Right lobe of liver (tissue), 6 donors: ENCODE measurements around the gene NFAT5. TPM values are rescaled to one million over a fixed set of nuclear protein-coding genes. Genes with fewer than 3 reads are reported as not detected.
"Not testable (repeated sequence)": the region's sequence is repeated elsewhere in the genome, so short reads cannot be mapped to it uniquely, and the experiment has no call there.

Experiments
- ATAC-seq, 4 donors: fragments of 200-7000 bp; cut with Tn5 transposase; one replicate each; pipeline ENCODE4 v1.9.1; 2020; ENCODE audit warnings: mild to moderate bottlenecking in 4 of 4, moderate library complexity in 4 of 4
- DNase-seq, 3 donors: peaks; one replicate each; pipeline ENCODE4 v3.0.0-alpha.2; 2020
- H3K27ac ChIP-seq, 3 donors: fragments of 200-600 bp; one replicate each; pipeline ENCODE4 v1.8.0; 2022
- H3K27me3 ChIP-seq, 2 donors: fragments of 200-600 bp; one replicate each; pipeline ENCODE4 v1.8.0; 2022
- H3K36me3 ChIP-seq, 4 donors: fragments of 200-600 bp; sonication (generic) in 1 of 4; one replicate each; pipeline versions ENCODE4 v1.5.1 to v1.8.0; 2017 to 2022; ENCODE audit warnings: control low read depth in 1 of 4
- H3K4me1 ChIP-seq, 4 donors: fragments of 200-600 bp; sonication (generic) in 1 of 4; one replicate each; pipeline versions ENCODE4 v1.5.1 to v1.8.0; 2017 to 2022; ENCODE audit warnings: control low read depth in 1 of 4
- H3K4me3 ChIP-seq, 3 donors: fragments of 200-600 bp; one replicate each; pipeline ENCODE4 v1.8.0; 2022
- H3K9me3 ChIP-seq, 4 donors: fragments of 200-600 bp; sonication (generic) in 1 of 4; one replicate each; pipeline versions ENCODE4 v1.5.1 to v1.8.0; 2017 to 2022; ENCODE audit warnings: control low read depth in 1 of 4
- CTCF ChIP-seq, 4 donors: fragments of 200-600 bp in 3 of 4; fragments of 450-650 bp in 1 of 4; IDR thresholded peaks; one replicate each; pipeline versions ENCODE4 v1.5.1 to v1.8.0; 2016 to 2022; ENCODE audit warnings: antibody characterized with exemption in 4 of 4, mild to moderate bottlenecking in 2 of 4
- POLR2A ChIP-seq: fragments of 450-650 bp; IDR thresholded peaks from one replicate; pipeline ENCODE4 v1.6.1; 2017; ENCODE audit warnings: antibody characterized with exemption, mild to moderate bottlenecking
- WGBS: methylation state at CpG from one replicate; pipeline ENCODE4 v1.1.6; 2018; ENCODE audit warnings: low coverage, low lambda C conversion rate; ENCODE audit not compliant: insufficient coverage; ENCODE audit errors: missing lambda C conversion rate; 5-methylcytosine and 5-hydroxymethylcytosine counted together
- intact Hi-C, 2 donors: fragments of 100-400 bp; cut with DNase I; formaldehyde crosslinking; loops; one replicate each; pipeline versions ENCODE4 v1.11.2 to v1.14.1; 2022
- total RNA-seq, 6 experiments: library from RNA; depleted of rRNA in 2 of 6; stranded (reverse); fragments of >200 nt in 2 of 6; fragmentation: NEBNext Ultra II Directional in 3 of 6; extraction: Animal tissue kit (Norgen Biotek cat#: 25700) in 3 of 6; gene quantifications; one replicate each; pipeline versions ENCODE4 v1.1.0 to v1.2.4, GENCODE V29; 2016 to 2023
- donor health status: DM: no; HTN: yes; CAD: no.
- donor health status: DM: no; HTN: no; CAD: no.
- donor health status: DM: no; HTN: no; CAD: no.
- donor health status: DM: no; HTN: yes; CAD: no.
- donor health status: DM: no; HTN: yes; CAD: no.

Gene NFAT5
- total RNA-seq, 6 experiments from 2014 or later: 10.3 to 19.6 (median 14.8) TPM

GRCh38 chr16:69566240-69566980, 644 bp downstream of the NFAT5 start:
- H3K36me3 ChIP-seq: peaks cover 0 to 2% (median 0%) of the 10 kb centered on the region in 4 donors
- H3K27me3 ChIP-seq: no peaks in the 10 kb centered on the region
- no peak for TF ChIP-seq CTCF (IDR thresholded peaks at IDR 0.05)
- no peak for TF ChIP-seq POLR2A
- DNase-seq: peak; percentile 58 to 68 (median 60)
- 0% methylated on average over 3 of the region's 75 CpGs for WGBS
- peak overlapping the region; percentile 89 to 91 (median 90) for H3K4me3 ChIP-seq
- peaks cover 0 to 26% (median 3%) of the 10 kb centered on the region in 4 donors for H3K4me1 ChIP-seq
- peak; percentile 42 to 61 (median 55) for ATAC-seq
- peak overlapping the region; percentile 94 to 96 (median 95) for H3K27ac ChIP-seq
- H3K9me3 ChIP-seq: no peaks in the 10 kb centered on the region
- intact Hi-C loops: no loop called here

DNA sequence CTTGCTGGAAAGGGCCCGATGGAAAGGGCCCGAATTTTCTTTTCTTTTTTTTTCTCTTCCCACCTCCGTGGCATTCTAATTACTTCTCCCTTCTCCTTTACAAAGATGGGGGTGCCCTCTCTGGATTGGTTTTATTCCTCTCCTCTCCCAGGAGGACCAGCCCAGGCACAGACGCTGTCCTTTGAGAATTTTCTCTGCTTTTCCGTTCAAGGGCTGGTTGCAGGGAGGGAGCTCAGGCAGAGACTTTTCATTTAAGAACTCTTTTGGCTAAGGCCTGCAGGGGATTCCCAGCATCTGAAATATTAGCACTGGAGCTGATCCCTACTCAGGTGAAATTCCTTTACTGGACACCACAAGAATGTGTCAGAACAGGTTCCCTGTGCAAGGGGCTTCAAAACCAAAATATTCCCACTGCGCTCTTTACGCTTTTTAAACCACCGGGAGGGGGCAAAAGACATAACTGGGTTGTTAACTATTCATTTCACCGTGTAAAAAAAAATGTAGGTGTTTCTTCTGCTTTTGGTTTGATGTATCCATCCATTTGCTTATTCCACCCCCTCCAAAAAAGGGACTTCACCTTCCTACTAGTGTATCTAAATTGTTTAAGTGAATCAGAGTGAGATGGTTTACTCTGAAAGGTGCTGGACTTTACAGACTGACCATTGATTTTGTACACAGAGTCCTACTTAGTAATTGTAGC, 1.4 kb downstream of the NFAT5 start:
- ATAC-seq (peak in 1 of 4 donors; percentile 6), DNase-seq (no peak)
- peaks cover 0 to 2% (median 0%) of the 10 kb centered on the region in 4 donors for H3K36me3 ChIP-seq
- no peaks in the 10 kb centered on the region for H3K27me3 ChIP-seq
- WGBS: under 1% methylated on average over 9 of the region's 9 CpGs
- H3K4me3 ChIP-seq: peak overlapping the region; percentile 89 to 91 (median 90)
- intact Hi-C loops: no loop called here
- H3K27ac ChIP-seq: peak overlapping the region; percentile 94 to 96 (median 95)
- peaks cover 0 to 24% (median 3%) of the 10 kb centered on the region in 4 donors for H3K4me1 ChIP-seq
- TF ChIP-seq POLR2A: no peak
- peak in 2 of 4 donors; percentile 8 for TF ChIP-seq CTCF (IDR thresholded peaks at IDR 0.05)
- H3K9me3 ChIP-seq: no peaks in the 10 kb centered on the region

DNA sequence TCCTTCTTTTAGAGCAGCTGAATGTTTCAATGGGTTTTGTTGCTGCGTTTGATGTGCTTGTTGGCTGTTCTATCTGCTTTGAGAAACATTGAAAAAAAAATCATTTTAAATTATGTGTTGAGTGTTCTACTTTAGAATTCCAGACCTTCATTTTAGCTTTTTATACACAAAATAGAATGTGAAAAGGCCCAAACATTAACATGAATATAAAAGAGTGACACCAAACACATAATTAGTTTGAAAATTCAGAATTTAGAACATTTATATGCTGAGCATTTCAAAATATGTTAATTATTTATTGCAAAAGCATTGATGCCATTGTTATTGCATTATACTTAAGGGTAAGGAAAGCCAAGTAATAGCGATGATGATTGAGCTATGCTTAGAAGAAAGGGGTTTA, 2.9 kb downstream of the NFAT5 start:
- Histone ChIP-seq H3K9me3 (no peaks in the 10 kb centered on the region), H3K4me1 (peaks cover 0 to 20% (median 3%) of the 10 kb centered on the region in 4 donors), H3K4me3 (no peak overlapping the region), H3K36me3 (peaks cover 0 to 2% (median 0%) of the 10 kb centered on the region in 4 donors), H3K27ac (no peak overlapping the region), H3K27me3 (no peaks in the 10 kb centered on the region)
- ATAC-seq (no peak), DNase-seq (no peak)
- TF ChIP-seq POLR2A (no peak), CTCF (IDR thresholded peaks at IDR 0.05) (no peak)
- 57% methylated on average over 2 of the region's 2 CpGs for WGBS
- intact Hi-C loops: no loop called here

DNA sequence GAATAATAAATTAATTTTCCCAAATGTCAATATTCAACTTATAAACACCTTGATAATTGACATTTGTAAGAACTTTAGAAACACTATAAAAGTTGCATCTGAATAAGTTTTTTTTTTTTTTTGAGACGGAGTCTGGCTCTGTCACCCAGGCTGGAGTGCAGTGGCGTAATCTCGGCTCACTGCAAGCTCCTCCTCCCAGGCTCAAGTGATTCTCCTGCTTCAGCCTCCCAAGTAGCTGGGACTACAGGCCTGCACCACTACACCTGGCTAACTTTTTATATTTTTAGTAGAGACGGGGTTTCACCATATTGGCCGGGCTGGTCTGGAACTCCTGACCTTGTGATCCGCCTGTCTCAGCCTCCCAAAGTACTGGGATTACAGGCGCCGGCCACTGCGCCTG, 13.0 kb downstream of the NFAT5 start:
- 80% methylated on average over 6 of the region's 9 CpGs for WGBS
- ATAC-seq, H3K9me3 ChIP-seq, H3K36me3 ChIP-seq, H3K4me1 ChIP-seq, intact Hi-C loops, H3K27me3 ChIP-seq, H3K4me3 ChIP-seq, H3K27ac ChIP-seq, DNase-seq: not testable (repeated sequence)
